Aorta (tissue), 5 donors: ENCODE data around the gene CD69. TPM values are rescaled to one million over a fixed set of nuclear protein-coding genes. Genes with fewer than 3 reads are reported as not detected.
"Not testable (repeated sequence)": the region's sequence is repeated elsewhere in the genome, so short reads cannot be mapped to it uniquely, and the experiment has no call there.

Experiments used
- ATAC-seq: fragments of 200-7000 bp; cut with Tn5 transposase; one replicate; pipeline ENCODE4 v1.9.1; 2022; ENCODE audit warnings: moderate library complexity; ENCODE audit not compliant: low FRiP score
- DNase-seq, 2 donors: peaks; one replicate each; pipeline ENCODE4 v3.0.0-alpha.2; 2020
- H3K27ac ChIP-seq, 2 donors: one replicate each; pipeline ENCODE4 v1.5.1; 2013; ENCODE audit warnings: low read length in 2 of 2, mild to moderate bottlenecking in 2 of 2, moderate library complexity in 2 of 2, control low read depth in 1 of 2, inconsistent platforms in 1 of 2, low read depth in 1 of 2
- H3K27me3 ChIP-seq, 2 donors: one replicate each; pipeline ENCODE4 v1.6.1; 2013; ENCODE audit warnings: control low read depth in 1 of 2, low read length in 1 of 2, mild to moderate bottlenecking in 1 of 2, moderate library complexity in 1 of 2; ENCODE audit not compliant: insufficient read depth in 2 of 2, control insufficient read depth in 1 of 2
- H3K36me3 ChIP-seq, 2 donors: one replicate each; pipeline ENCODE4 v1.6.1; 2013; ENCODE audit warnings: control low read depth in 1 of 2, low read length in 1 of 2, mild to moderate bottlenecking in 1 of 2; ENCODE audit not compliant: insufficient read depth in 2 of 2, control insufficient read depth in 1 of 2
- H3K4me1 ChIP-seq, 2 donors: one replicate each; pipeline ENCODE4 v1.6.1; 2013; ENCODE audit warnings: low read length in 2 of 2, control low read depth in 1 of 2, mild to moderate bottlenecking in 1 of 2, moderate library complexity in 1 of 2; ENCODE audit not compliant: insufficient read depth in 2 of 2, control insufficient read depth in 1 of 2
- H3K4me3 ChIP-seq, 2 donors: one replicate each; pipeline ENCODE4 v1.5.1; 2013; ENCODE audit warnings: low read length in 2 of 2, control low read depth in 1 of 2, mild to moderate bottlenecking in 1 of 2
- H3K9me3 ChIP-seq: one replicate; pipeline ENCODE4 v1.6.1; 2013; ENCODE audit warnings: mild to moderate bottlenecking, low read length; ENCODE audit not compliant: control insufficient read depth
- WGBS, 2 donors: extraction: QIAGEN DNeasy Blood & Tissue Kit; methylation state at CpG; one replicate each; pipeline ENCODE4 v1.1.7; 2013; 5-methylcytosine and 5-hydroxymethylcytosine counted together
- intact Hi-C, 2 donors: fragments of 100-400 bp; cut with DNase I; formaldehyde crosslinking; loops; one replicate each; pipeline versions ENCODE4 v1.14.2 to v1.15.0; 2022
- polyA plus RNA-seq, 2 donors: library from polyadenylated mRNA; stranded (reverse); fragments of 200-250 nt; gene quantifications; one replicate each; pipeline ENCODE4 v1.2.3, GENCODE V29; 2013
- total RNA-seq, 2 donors: library from RNA; stranded (reverse); fragmentation: NEBNext Ultra II Directional; extraction: Animal tissue kit (Norgen Biotek cat#: 25700); gene quantifications; one replicate each; pipeline ENCODE4 v1.2.1, GENCODE V29; 2021
- donor health status: healthy with polysubstance abuse.
- donor health status: Bipolar disorder and iron deficiency.
- donor health status: DM: no; HTN: no; CAD: no.
- donor health status: DM: no; HTN: no; CAD: no.
- donor health status: DM: yes; HTN: yes; CAD: no.

The CD69 gene
- total and polyA plus RNA-seq, 4 donors = 0.59 to 8.4 (median 4.4) TPM; not detected in 1

GRCh38 chr12:9721394-9722092, 39.2 kb downstream of the CD69 start:
- ATAC-seq = no peak
- Histone ChIP-seq H3K27me3 (no peaks in the 10 kb centered on the region), H3K4me3 (no peak overlapping the region), H3K4me1 (no peaks in the 10 kb centered on the region), H3K27ac (no peak overlapping the region), H3K9me3 (peaks cover 2% of the 10 kb centered on the region), H3K36me3 (no peaks in the 10 kb centered on the region)
- DNase-seq = no peak
- WGBS, 2 donors = 64 to 66% methylated on average over 5 of the region's 5 CpGs
- intact Hi-C loops = no loop called here

GRCh38 chr12:9719790-9720189, 40.9 kb downstream of the CD69 start:
- Histone ChIP-seq H3K27ac (no peak overlapping the region), H3K9me3 (peaks cover 2% of the 10 kb centered on the region), H3K4me1 (no peaks in the 10 kb centered on the region), H3K4me3 (no peak overlapping the region), H3K36me3 (no peaks in the 10 kb centered on the region), H3K27me3 (no peaks in the 10 kb centered on the region)
- intact Hi-C loops = no loop called here
- ATAC-seq (no peak), DNase-seq (no peak)
- WGBS, 2 donors = 41 to 86% methylated on average over 1 of the region's 1 CpG

GRCh38 chr12:9718968-9719367, 41.7 kb downstream of the CD69 start:
- H3K27ac ChIP-seq = no peak overlapping the region
- H3K9me3 ChIP-seq = peaks cover 2% of the 10 kb centered on the region
- ATAC-seq = no peak
- no peak overlapping the region for H3K4me3 ChIP-seq
- intact Hi-C loops = no loop called here
- no peaks in the 10 kb centered on the region for H3K4me1 ChIP-seq
- 91 to 95% methylated on average over 7 of the region's 7 CpGs for WGBS, 2 donors
- DNase-seq = no peak
- no peaks in the 10 kb centered on the region for H3K36me3 ChIP-seq
- H3K27me3 ChIP-seq = no peaks in the 10 kb centered on the region

GRCh38 chr12:9717070-9717925, 43.4 kb downstream of the CD69 start:
- DNase-seq (no peak), ATAC-seq (no peak)
- H3K9me3 ChIP-seq = peaks cover 2% of the 10 kb centered on the region
- 88 to 89% methylated on average over 15 of the region's 15 CpGs for WGBS, 2 donors
- H3K27me3 ChIP-seq = no peaks in the 10 kb centered on the region
- H3K4me3 ChIP-seq = no peak overlapping the region
- no peak overlapping the region for H3K27ac ChIP-seq
- intact Hi-C loops = no loop called here
- H3K4me1 ChIP-seq = no peaks in the 10 kb centered on the region
- no peaks in the 10 kb centered on the region for H3K36me3 ChIP-seq

GRCh38 chr12:9713032-9713558, 47.6 kb downstream of the CD69 start:
- H3K4me3 ChIP-seq, H3K9me3 ChIP-seq, DNase-seq, H3K4me1 ChIP-seq, H3K27ac ChIP-seq, H3K36me3 ChIP-seq, H3K27me3 ChIP-seq, intact Hi-C loops, ATAC-seq: not testable (repeated sequence)
- 77 to 82% methylated on average over 6 of the region's 6 CpGs for WGBS, 2 donors

GRCh38 chr12:9711664-9712063, 49.0 kb downstream of the CD69 start:
- DNase-seq = no peak
- no peak for ATAC-seq
- no peaks in the 10 kb centered on the region for H3K36me3 ChIP-seq
- no peaks in the 10 kb centered on the region for H3K27me3 ChIP-seq
- no peak overlapping the region for H3K27ac ChIP-seq
- intact Hi-C loops = no loop called here
- no peaks in the 10 kb centered on the region for H3K9me3 ChIP-seq
- 85 to 93% methylated on average over 1 of the region's 1 CpG for WGBS, 2 donors
- no peaks in the 10 kb centered on the region for H3K4me1 ChIP-seq
- H3K4me3 ChIP-seq = no peak overlapping the region

- H3K27ac ChIP-seq = no peak overlapping the region
- no peaks in the 10 kb centered on the region for H3K36me3 ChIP-seq
- DNase-seq = no peak
- intact Hi-C loops = no loop called here
- H3K4me3 ChIP-seq = no peak overlapping the region
- H3K4me1 ChIP-seq = no peaks in the 10 kb centered on the region
- ATAC-seq = no peak
- 78 to 80% methylated on average over 3 of the region's 3 CpGs for WGBS, 2 donors
- H3K9me3 ChIP-seq = no peaks in the 10 kb centered on the region
- H3K27me3 ChIP-seq = no peaks in the 10 kb centered on the region
These were observed 49.9 kb downstream of the CD69 start for GRCh38 chr12:9710584-9711375.

- DNase-seq (no peak), ATAC-seq (no peak)
- Histone ChIP-seq H3K9me3 (no peaks in the 10 kb centered on the region), H3K27me3 (no peaks in the 10 kb centered on the region), H3K4me1 (no peaks in the 10 kb centered on the region), H3K36me3 (no peaks in the 10 kb centered on the region), H3K27ac (no peak overlapping the region), H3K4me3 (no peak overlapping the region)
- intact Hi-C loops = loop anchor here in 1 of 2 donors (1.0 to 5.0 kb wide), 2 partner anchors 75 to 377 kb away; no protein-coding TSS in a partner anchor
- 91 to 94% methylated on average over 3 of the region's 3 CpGs for WGBS, 2 donors
These were observed 51.8 kb downstream of the CD69 start for GRCh38 chr12:9708853-9709252.
